Left ventricle myocardium inferior (tissue), 1 donor: Measurements from ENCODE around the gene PAQR8. TPM values are rescaled to one million over a fixed set of nuclear protein-coding genes. Genes with fewer than 3 reads are reported as not detected.
"Not testable (repeated sequence)": the region's sequence is repeated elsewhere in the genome, so short reads cannot be mapped to it uniquely, and the experiment has no call there.

ENCODE experiments used
- DNase-seq: peaks from one replicate; pipeline ENCODE4 v3.0.0-alpha.2; 2020
- H3K27ac ChIP-seq: fragments of 200-600 bp; replicated peaks from 2 replicates; pipeline ENCODE4 v1.8.0; 2021
- H3K27me3 ChIP-seq: fragments of 200-600 bp; 2 replicates; pipeline ENCODE4 v1.8.0; 2021; ENCODE audit warnings: low read depth
- H3K36me3 ChIP-seq: fragments of 200-600 bp; 2 replicates; pipeline ENCODE4 v1.8.0; 2021
- H3K4me1 ChIP-seq: fragments of 200-600 bp; 2 replicates; pipeline ENCODE4 v1.8.0; 2021
- H3K4me3 ChIP-seq: fragments of 200-600 bp; 2 replicates; pipeline ENCODE4 v1.8.0; 2021; ENCODE audit warnings: mild to moderate bottlenecking, moderate library complexity
- H3K9me3 ChIP-seq: fragments of 200-600 bp; replicated peaks from 2 replicates; pipeline ENCODE4 v1.8.0; 2021
- intact Hi-C: fragments of 100-400 bp; cut with micrococcal nuclease; formaldehyde crosslinking; loops from one replicate; pipeline ENCODE4 v1.11.0; 2022
- total RNA-seq: library from RNA; stranded (reverse); fragmentation: NEBNext Ultra II Directional; extraction: Animal tissue kit (Norgen Biotek cat#: 25700); gene quantifications from one replicate; pipeline ENCODE4 v1.2.1, GENCODE V29; 2021
- TF ChIP-seq, protein P1 (sequence below): fragments of 200-600 bp; IDR thresholded peaks from 2 replicates; pipeline ENCODE4 v1.8.0; 2021; ENCODE audit warnings: antibody characterized with exemption, mild to moderate bottlenecking, borderline replicate concordance
- donor health status: DM: no; HTN: yes; CAD: no; lungs with severe emphysema.

PAQR8 gene
- total RNA-seq, 1 donor from 2014 or later = 2.0 TPM

DNA sequence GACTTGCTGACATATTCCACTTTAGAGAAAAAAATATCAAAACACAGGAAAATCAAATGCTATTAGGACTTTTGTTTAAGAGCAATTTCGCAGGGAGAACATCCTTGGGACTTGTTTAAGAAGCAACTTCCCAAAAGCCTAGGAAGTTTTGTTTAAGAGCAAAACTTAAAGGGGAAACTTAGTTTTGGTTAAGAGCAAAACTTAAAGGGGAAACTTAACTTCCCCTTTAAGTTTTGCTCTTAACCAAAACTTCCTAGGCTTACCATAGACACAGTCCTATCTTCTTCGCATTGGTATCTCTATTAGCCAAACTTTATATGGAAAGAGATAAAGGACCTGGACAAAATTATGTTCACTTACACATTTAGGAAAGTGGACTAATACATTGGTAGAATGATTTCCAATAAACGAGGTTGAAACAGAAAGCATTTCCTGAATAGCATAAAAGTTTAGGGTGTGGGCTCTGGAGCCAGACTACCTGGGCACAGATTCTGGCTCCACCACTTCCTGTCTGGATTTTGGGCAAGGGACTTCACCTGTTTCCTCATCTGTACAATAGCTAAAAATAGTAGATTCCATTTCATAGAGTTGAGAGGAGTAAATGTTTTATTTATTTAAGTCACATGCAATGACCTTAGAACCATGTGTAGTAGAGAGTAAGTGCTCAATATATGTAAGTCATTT, 15.7 kb downstream of the PAQR8 start:
- Histone ChIP-seq H3K4me3 (no peak overlapping the region), H3K27ac (no peak overlapping the region), H3K4me1 (peaks cover 19% of the 10 kb centered on the region), H3K36me3 (no peaks in the 10 kb centered on the region), H3K9me3 (no peaks in the 10 kb centered on the region), H3K27me3 (no peaks in the 10 kb centered on the region)
- DNase-seq = no peak
- TF ChIP-seq, protein P1, sequence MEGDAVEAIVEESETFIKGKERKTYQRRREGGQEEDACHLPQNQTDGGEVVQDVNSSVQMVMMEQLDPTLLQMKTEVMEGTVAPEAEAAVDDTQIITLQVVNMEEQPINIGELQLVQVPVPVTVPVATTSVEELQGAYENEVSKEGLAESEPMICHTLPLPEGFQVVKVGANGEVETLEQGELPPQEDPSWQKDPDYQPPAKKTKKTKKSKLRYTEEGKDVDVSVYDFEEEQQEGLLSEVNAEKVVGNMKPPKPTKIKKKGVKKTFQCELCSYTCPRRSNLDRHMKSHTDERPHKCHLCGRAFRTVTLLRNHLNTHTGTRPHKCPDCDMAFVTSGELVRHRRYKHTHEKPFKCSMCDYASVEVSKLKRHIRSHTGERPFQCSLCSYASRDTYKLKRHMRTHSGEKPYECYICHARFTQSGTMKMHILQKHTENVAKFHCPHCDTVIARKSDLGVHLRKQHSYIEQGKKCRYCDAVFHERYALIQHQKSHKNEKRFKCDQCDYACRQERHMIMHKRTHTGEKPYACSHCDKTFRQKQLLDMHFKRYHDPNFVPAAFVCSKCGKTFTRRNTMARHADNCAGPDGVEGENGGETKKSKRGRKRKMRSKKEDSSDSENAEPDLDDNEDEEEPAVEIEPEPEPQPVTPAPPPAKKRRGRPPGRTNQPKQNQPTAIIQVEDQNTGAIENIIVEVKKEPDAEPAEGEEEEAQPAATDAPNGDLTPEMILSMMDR = no peak
- intact Hi-C loops = no loop called here

DNA sequence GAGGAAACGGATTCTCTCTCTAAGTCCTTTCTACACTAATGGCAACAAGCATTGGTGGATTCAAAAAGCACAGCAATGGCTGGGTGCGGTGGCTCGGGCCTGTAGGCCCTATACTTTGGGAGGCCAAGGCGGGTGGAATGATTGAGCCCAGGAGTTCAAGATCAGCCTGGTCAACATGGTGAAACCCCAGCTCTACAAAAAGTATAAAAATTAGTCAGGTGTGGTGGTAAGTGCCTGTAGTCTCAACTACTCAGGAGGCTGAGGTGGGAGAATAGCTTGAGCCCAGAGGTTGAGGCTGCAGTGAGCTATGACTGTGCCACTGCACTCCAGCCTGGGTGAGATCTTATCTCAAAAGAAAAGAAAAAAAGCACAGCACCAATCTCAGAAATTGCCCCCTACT, 19.3 kb downstream of the PAQR8 start:
- intact Hi-C loops = no loop called here
- no peak for DNase-seq
- H3K4me1 ChIP-seq = peaks cover 19% of the 10 kb centered on the region

DNA sequence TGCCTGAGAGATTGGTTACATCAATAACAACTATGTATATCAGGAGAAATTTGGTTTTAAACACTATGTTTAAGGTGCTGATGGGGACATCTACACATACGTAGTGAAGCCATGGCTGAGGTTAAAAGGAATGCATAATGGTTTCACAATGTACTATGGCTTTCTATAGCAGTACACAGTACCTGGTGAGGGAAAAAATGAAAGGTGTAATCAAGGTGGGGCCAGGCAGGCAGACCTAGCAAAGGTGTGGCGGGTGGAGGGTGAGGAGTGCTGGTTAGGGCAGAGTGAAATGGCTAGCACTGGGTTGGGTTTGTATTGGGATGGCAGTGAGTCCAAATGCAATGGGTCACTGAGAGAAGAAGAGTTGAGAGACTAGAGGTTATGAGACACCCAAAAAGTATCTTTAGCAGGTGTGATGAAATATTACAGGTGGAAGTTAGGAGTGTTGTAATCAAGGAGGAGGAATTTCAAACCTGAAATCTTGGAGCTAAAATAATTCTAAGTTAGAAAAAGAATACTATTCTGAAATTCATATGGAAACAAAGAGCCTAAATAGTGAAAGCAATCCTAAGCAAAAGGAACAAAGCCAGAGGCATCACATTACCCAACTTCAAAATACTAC, 22.3 kb downstream of the PAQR8 start:
- H3K4me1 ChIP-seq = peaks cover 8% of the 10 kb centered on the region
- H3K27me3 ChIP-seq = no peaks in the 10 kb centered on the region
- intact Hi-C loops = no loop called here
- H3K4me3 ChIP-seq = no peak overlapping the region
- no peaks in the 10 kb centered on the region for H3K36me3 ChIP-seq
- no peak overlapping the region for H3K27ac ChIP-seq
- no peaks in the 10 kb centered on the region for H3K9me3 ChIP-seq
- TF ChIP-seq, protein P1 = no peak
- DNase-seq = no peak

More for the DNA sequence above, 19.3 kb downstream of the PAQR8 start:
- no peaks in the 10 kb centered on the region for H3K9me3 ChIP-seq
- no peaks in the 10 kb centered on the region for H3K27me3 ChIP-seq
- no peak overlapping the region for H3K27ac ChIP-seq
- H3K4me3 ChIP-seq = no peak overlapping the region
- TF ChIP-seq, protein P1 = no peak
- no peaks in the 10 kb centered on the region for H3K36me3 ChIP-seq

DNA sequence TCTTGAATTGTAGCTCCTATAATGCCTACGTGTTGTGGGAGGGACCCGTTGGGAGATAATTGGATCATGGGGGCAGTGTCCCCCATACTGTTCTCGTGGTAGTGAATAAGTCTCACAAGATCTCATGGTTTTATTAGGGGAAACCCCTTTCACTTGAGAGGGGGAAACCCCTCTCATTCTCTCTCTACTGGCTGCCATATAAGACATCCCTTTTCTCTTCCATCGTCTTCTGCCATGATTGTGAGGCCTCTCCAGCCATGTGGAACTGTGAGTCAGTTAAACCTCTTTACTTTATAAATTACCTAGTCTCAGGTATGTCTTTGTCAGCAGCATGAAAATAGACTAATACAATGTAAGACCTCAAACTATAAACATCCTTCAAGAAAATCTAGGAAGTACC, 23.1 kb downstream of the PAQR8 start:
- no peak for DNase-seq
- no peak overlapping the region for H3K27ac ChIP-seq
- peaks cover 16% of the 10 kb centered on the region for H3K4me1 ChIP-seq
- intact Hi-C loops = no loop called here
- no peaks in the 10 kb centered on the region for H3K9me3 ChIP-seq
- no peaks in the 10 kb centered on the region for H3K27me3 ChIP-seq
- no peak overlapping the region for H3K4me3 ChIP-seq
- no peaks in the 10 kb centered on the region for H3K36me3 ChIP-seq
- TF ChIP-seq, protein P1 = no peak

DNA sequence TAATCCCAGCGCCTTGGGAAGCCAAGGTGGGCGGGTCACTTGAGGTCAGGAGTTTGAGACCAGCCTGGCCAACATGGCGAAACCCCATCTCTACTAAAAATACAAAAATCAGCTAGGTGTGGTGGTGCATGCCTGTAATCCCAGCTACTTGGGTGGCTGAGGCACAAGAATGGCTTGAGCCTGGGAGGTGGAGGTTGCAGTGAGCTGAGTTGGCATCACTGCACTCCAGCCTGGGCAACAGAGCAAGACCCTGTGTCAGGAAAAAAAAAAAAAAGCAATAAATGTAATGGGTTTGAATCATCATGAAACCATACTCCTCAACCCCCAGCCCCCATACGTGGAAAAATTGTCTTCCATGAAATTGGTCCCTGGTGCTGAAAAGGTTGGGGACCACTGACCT, 26.2 kb downstream of the PAQR8 start:
- intact Hi-C loops, DNase-seq, H3K9me3 ChIP-seq, H3K27me3 ChIP-seq, H3K36me3 ChIP-seq, H3K4me3 ChIP-seq, H3K27ac ChIP-seq: not testable (repeated sequence)
- peaks cover 23% of the 10 kb centered on the region for H3K4me1 ChIP-seq

DNA sequence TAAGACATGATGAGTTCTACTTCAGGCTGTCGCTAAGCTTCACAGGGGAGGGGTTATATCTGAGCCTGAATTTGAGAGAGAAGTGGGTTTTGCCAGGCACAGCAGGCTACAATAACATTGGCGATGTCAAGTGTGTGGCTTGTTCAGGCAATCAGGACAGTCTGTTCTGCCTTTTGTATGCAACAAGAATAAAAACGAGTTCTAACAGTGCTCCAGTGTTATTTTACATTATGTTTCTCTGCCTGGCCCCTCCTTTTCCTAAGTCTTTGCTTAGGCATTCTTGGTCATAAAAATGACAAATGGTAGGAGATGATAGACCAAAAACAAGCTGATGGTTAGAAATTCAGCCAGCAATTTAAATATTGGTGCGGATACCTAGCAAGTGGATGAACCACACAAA, 26.8 kb downstream of the PAQR8 start:
- no peak overlapping the region for H3K4me3 ChIP-seq
- TF ChIP-seq, protein P1 = no peak
- DNase-seq = no peak
- H3K9me3 ChIP-seq = no peaks in the 10 kb centered on the region
- no peaks in the 10 kb centered on the region for H3K36me3 ChIP-seq
- no peak overlapping the region for H3K27ac ChIP-seq
- peaks cover 23% of the 10 kb centered on the region for H3K4me1 ChIP-seq
- H3K27me3 ChIP-seq = no peaks in the 10 kb centered on the region
- intact Hi-C loops = no loop called here
